Activated naive CD4-positive, alpha-beta T cell treated with Interleukin-2 at 50 U/mL for 16 hours (primary cell): ENCODE measurements around the gene TFB1M.
A peak's percentile ranks its signal among the peaks of the same experiment; 100 is the strongest.
"Not testable (repeated sequence)": the region's sequence is repeated elsewhere in the genome, so short reads cannot be mapped to it uniquely, and the experiment has no call there.

Experiments used
- DNase-seq: peaks from one replicate; pipeline ENCODE4 v3.0.0-alpha.2; 2020

Gene TFB1M

DNA sequence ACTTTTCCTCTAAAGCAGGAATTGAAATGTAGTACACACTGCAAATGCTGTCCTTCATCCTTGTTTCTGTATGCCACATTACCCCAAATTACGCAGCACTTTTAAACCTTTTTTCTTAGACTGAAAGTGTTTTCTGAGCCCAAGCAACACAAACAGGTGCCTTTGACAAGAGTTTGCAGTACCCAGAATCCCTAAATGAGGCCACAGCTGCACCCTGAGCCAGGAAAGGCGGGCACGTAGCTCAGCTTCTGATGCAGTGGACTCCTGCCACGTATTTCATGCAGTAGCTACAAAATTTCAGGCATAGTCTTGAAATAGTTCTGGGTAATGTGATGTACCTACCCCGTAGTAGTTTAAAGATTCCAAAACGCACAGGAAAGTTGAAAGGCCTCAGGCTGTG lies 81.4 kb downstream of the TFB1M start:
- no peak for DNase-seq

DNA sequence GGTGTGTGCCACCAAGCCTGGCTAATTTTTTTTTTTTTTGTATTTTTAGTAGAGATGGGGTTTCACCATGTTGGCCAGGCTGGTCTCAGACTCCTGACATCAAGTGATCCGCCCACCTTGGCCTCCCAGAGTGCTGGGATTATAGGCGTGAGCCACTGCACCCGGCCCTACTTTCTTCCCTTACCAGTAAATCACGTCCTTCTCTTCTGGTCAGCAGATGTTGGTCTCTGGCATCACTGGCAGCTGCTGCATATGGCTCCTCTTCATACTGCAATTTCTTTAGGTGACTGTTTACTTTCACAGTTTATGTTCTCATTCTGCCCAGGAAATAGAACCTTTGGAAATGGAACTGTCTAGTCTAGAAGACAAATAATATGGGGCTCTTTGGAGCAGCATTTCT lies 83.3 kb downstream of the TFB1M start:
- DNase-seq: not testable (repeated sequence)

DNA sequence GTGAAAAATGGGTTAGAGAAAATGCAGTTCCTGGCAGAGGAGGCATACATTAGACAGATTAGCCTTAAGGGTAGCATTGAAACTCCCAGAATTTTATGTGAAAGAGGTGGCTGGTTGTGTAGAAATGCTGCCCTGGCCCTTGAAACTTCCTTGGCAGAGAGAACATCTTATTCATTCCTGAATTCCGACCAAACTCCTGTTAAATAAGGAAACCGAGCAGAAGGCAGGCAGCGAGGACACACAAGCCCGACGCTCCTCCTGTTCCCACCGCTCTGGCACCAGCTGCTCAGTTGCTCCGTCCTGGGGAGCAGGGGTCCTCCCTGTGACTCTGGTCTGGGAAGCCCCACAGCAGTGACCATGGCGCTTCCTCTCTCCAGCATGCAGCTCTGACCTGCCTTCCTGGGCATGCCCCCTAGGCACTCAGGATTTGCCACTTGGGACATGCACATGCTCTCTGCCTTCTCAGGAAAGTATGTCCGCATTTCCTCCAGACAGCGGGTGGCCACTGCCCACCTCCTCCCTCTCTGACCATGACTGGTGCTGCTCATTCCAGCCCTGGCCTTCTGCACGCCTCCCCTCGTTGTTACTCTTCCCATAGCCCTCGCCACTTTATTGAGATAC lies 85.6 kb downstream of the TFB1M start:
- no peak for DNase-seq

DNA sequence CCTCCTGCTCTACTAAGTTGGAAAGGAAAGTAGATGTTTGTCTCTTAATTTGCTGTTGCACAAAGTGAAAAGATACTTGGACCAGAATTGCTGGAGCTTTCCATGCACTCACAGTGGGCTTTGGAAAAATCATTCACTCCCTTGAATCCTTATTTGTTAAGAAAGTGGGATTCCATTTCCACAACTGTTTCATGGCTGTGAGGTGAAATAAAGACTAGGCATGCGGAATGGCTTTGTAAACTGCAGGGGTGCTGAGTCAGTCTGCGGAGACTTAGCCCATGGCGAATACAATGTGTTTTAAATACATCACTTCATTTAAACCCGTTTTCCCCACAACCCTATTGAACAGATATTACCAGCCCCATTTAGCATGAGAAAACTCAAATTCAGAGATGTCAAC lies 87.2 kb downstream of the TFB1M start:
- no peak for DNase-seq

DNA sequence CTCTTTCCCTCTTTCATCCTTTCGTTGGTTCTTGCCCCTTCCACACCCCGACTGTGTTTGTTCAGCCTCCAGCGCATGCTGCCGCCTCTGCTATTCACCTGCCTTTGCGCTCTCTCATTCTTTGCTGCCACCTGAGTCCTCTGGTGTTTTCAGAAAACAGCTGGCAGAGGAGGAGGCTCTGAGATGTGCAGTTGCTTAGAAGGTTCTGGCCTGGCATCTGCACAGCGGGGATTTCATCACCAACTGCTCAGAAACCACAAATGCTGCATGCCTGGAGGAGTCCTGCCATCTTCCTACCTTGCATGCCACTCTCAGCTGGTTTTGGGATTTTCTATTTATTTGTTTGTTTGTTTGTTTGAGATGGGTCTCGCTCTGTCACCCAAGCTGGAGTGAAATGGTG lies 89.7 kb downstream of the TFB1M start:
- peak; percentile 9 for DNase-seq

DNA sequence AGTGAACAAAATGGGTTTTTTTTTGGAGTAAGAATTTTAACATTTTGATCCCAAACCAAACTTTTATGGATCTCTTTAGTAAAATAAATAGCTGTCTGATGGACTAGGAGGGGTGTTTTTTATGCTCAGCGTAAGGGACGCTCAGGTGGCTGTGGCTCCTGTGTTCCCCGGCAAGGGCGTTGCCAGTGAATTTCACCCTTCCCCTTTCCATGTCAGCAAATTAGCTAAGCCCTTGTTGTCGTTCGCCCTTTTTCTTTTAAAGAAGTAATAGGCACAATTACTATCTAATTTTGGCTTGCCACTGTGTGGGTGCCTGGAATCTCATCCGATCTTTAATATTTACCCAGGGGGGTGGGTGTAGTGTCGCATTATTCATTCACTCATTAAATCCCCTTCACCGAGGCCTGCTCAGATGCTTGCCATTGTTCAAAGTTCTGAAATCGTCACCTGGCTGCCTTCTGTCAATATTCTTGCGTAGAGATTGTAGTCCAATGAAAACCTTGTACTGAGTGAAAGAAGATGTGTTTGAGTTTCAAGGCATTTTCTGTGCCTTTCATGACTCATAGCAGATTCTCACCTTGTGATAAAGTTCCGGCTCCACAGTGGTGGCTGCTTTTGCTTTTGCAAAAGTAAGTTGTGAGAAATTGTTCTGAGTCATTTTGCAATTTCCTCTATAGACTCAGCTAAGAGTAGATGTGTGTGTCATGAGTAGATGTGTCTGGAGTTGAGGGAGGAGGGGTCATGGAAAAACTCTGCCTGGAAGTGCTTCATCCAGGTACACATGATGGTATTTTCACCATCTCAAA lies 90.4 kb downstream of the TFB1M start:
- DNase-seq: peak; percentile 68

DNA sequence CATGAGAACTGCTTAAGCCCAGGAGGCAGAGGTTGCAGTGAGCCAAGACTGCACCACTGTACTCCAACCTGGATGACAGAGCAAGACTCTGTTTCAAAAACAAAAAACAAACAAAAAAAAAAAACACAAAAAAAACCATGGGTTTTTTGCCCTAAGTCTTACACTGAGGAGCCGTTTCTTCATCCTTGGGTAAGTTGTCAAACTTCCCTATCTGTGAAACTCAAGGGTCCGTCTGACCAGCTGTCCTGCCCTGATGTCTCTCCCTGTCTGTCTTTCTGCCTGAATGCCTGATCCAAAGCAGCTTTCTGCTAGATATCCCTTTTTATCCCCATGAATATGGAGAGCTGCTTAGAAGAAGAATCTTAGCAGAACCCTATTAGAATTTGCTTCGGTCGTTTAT lies 91.8 kb downstream of the TFB1M start:
- DNase-seq: no peak

DNA sequence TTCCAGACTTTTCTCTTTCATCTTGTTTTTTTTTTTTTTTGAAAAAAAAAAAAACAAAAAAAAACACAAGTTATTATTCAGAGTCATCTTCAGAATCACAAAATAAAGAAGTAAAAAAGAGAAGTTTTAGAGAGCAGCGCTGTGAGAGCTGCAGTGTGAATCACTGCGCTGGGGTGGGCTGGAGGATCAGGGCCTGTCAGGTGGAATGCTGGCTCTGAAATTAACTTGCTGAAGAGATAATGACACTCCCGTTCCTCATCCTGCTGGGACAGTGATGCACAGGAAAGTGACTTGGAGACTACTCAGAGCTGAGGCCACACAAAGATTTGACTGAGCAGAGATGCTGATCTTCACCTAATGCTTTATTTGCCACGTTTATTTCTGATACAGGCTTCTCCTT lies 93.2 kb downstream of the TFB1M start:
- no peak for DNase-seq

DNA sequence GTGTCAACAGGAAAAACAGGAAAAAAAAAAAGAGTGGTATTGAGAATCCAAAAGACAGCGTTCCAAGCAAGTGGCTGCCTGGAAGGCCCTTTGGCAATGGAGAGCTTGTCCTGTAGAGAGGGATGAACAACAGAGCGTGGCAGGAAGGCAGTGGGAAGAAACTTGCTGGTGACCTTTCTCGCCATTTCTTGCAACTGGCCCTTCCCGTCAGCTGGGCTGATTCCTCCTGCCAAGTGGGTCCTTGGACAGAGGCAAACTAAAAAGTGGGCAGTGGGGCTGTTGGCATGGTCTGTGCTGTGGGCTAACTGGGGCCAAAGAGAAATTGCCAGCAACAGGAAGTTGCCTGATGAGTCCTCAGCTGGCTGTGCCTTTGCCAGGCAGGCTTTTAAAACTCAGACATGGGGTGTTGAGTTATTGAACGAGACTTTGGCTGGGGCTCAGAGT lies 94.4 kb downstream of the TFB1M start:
- DNase-seq: no peak

DNA sequence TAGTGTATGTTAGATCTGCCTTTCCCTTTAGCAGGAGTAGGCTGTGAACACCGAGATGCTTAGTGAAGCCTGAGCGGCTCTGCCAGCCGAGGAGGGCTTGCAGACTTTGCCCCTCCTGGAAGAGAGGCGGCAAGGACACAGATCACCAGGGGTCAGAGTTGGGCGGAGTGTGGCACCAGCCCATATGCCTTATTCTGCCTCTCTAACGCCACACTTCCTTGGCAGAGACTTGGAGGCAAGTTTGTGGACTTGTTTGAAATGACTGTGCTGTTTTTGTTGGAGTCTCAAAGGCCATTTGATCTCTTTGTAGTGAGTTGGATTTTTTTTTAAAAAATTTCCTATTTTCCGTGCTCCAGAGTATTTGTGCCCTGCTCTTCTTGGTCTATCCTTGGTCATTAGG lies 95.0 kb downstream of the TFB1M start:
- no peak for DNase-seq

DNA sequence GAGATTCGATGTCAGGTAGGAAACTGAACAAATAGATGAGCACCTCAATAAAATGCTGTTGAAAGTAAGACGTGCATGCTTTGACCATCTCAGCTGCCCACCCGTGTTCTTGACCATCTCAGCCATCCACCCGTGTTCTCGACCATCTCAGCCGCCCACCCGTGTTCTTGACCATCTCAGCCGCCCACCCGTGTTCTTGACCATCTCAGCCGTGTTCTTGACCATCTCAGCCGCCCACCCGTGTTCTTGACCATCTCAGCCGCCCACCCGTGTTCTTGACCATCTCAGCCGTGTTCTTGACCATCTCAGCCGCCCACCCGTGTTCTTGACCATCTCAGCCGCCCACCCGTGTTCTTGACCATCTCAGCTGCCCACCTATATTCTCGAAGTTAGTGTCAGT lies 95.6 kb downstream of the TFB1M start:
- DNase-seq: not testable (repeated sequence)

DNA sequence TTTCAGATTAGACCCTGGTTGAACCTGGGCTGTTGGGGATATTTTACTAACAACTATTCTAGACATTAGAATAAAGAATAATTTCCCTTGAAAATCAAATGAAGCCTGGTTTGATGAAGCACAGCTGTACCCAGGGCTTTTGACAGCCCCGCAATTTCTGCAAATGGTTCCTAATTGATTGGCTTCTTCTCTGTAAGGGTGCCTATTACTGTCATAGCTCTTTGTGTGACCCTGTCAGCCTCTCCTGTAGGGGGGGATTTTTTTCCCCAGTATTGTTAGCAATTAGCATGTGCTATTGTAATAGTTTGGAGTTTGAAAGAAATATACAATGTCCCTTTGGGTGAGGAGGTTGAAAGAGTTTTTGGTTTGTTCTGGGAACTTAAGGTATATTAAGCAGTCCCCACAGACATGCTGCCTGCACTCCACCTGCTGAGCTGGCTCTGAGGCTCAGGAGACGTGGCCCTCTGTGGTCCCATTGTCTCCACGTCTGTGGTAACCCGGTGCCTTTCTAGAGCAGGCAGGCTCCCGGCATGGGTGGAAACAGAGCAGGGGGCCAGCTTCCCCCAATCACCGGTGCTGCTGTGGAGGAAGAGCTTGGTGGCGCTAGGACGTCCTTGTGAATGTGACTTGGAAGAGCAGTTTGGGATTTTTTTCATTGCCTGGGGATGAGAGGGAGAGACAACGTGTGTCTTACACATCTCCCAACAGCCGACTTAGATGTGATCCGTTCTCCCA lies 97.8 kb downstream of the TFB1M start:
- no peak for DNase-seq

DNA sequence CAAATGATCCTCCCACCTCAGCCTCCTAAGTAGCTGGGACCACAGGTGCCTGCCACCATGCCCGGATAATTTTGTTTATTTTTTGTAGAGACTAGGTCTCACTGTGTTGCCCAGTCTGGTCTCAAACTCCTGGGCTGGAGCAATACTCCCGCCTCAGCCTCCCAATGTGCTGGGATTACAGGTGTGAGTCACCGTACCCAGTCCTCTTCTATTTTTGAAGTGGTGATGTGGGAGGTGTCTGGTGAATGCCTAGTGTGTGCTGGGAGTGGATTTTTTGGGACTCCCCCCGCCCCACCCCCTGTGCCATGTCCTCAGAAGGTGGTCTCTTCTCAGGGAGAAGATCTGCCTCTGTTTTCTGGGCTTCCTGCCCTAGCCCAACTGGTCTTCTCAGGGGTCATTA lies 98.4 kb downstream of the TFB1M start:
- no peak for DNase-seq

DNA sequence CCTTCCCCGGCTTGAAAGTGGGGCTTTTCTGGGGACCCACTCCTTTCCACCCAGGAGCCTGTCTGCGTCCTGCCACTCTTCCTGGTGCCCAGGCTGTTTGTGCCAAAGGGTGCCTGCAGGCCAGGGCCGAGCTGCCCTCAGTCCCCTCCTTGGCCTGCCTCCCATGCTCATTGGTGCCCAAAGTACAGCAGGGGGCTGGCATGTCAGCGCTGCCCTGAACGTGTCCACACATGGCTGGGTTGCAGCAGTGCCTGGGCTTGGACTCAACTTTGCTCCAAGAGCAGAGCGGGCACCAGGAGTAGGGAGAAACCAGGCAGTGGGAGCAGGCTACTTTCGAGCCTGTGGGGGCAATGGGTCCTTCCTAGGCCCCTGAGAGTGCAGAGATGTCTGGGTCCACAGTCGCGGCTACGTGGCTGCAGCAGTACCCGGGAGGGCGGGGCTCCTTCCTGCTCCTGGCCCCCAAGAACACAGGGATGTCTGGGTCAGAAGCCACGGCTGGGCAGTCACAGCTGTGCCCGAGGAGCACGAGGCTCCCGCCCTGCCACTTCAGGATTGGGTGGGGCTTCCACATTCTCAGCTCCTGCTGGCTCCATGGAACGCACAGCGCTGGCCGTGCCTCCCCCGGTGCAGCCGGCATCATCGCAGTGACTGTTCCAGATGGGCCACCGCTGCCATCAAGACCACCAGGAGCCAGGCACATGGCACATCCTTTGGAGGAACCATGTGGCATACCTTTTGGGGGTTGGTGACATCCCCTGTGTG lies 100.5 kb downstream of the TFB1M start:
- DNase-seq: no peak

DNA sequence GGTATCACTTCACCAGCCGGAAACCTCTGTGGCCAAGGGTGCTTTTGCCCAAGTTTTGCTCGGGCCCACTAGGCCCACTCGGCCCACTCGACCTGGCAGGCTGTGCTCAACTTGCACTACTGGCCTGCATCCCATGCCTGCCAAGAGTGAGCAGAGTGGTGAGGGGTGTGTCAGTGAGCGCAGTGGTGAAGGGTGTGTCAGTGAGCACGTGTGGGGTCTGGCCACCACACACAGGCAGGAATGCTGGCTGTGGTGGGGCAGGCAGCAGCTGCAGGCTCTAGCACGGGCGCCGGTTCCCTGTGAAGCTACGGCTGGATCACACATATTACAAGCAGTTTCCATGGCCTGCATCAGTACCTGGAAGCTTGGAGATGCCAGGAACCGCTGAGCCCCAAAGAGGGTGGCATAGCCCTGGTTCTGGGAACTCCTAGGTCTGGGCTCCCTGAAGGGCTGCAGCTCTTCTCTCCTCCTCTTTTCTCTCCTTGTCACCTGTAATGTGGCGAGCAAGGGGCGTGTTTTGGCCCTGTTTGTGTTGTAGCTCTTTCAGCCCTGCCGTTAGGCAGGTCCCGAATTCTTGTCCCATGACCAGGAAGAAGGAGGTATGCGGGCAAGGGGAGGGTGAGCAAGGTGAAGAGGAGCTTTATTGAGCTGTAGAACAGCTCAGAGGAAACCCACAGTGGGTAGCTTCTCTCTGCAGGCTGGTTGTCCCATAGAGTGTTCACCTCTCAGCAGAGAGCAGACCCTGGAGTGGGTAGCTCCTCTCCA lies 101.5 kb downstream of the TFB1M start:
- DNase-seq: no peak

DNA sequence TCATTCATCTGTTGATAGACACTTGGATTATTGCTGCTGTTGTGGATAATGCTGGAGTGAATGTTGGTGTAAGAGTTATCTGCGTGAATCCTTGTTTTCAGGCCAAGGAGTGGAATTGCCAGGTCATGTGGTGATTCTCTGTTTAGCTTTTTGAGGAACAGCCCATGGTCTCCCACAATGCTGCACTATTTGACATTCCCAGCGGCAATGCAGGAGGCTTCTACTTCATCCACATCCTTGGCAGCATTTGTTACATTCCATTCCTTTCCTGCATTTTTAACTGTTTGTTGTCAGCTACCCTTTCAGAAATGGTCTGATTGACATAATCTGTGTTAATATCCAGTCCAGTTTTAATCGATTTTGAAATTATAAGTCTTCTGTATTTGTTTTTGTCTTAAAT lies 102.2 kb downstream of the TFB1M start:
- no peak for DNase-seq

DNA sequence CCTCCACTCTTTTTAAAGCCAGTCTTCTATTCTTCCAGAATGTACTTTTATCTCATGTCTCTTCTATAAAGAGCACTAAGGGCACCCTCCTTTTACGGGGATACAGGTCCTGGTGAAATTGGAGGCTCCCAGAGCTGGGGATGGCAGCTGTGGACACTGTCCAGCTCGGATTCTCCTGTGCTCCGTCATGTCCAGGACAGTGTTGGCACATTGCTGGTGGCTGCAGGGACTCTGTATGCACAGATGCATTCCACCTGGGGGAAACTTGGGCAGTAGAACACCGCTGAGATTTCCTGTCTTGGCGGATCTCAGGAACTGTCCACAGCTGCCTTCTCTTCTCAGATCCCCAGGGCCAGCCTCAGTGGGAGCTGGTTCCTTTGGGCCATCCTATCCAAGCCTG lies 107.1 kb downstream of the TFB1M start:
- DNase-seq: no peak
